MM.1S (cell line): ENCODE results near the gene PIK3R6.

Experiments
- DNase-seq: peaks from one replicate; pipeline ENCODE4 v3.0.0-alpha.2; 2015
- H2AFZ ChIP-seq: fragments of 300-600 bp; sonication (generic); 2 replicates; pipeline ENCODE4 v1.6.0; 2016; ENCODE audit warnings: antibody characterized with exemption, low read length
- H3F3A ChIP-seq: fragments of 300-600 bp; sonication (generic); 2 replicates; pipeline ENCODE4 v1.6.1; 2016; ENCODE audit warnings: mild to moderate bottlenecking, antibody characterized with exemption, low read length, moderate library complexity, mixed read lengths; ENCODE audit not compliant: insufficient read depth
- H3K27ac ChIP-seq: fragments of 300-600 bp; sonication (generic); 2 replicates; pipeline ENCODE4 v1.5.1; 2016; ENCODE audit warnings: mild to moderate bottlenecking, low read length
- H3K27me3 ChIP-seq: fragments of 300-600 bp; sonication (generic); replicated peaks from 2 replicates; pipeline ENCODE4 v1.6.0; 2016; ENCODE audit warnings: low read length; ENCODE audit not compliant: insufficient read depth
- H3K36me3 ChIP-seq: fragments of 300-600 bp; sonication (generic); replicated peaks from 2 replicates; pipeline ENCODE4 v1.6.1; 2016; ENCODE audit warnings: mild to moderate bottlenecking, low read length, mixed read lengths; ENCODE audit not compliant: insufficient read depth
- H3K4me1 ChIP-seq: fragments of 300-600 bp; sonication (generic); 2 replicates; pipeline ENCODE4 v1.6.1; 2016; ENCODE audit warnings: low read length, mixed read lengths
- H3K4me2 ChIP-seq: fragments of 300-600 bp; sonication (generic); 2 replicates; pipeline ENCODE4 v1.6.0; 2016; ENCODE audit warnings: low read depth, low read length
- H3K4me3 ChIP-seq: fragments of 300-600 bp; sonication (generic); 2 replicates; pipeline ENCODE4 v1.5.1; 2016; ENCODE audit warnings: low read length, mixed read lengths
- H3K79me2 ChIP-seq: fragments of 300-600 bp; sonication (generic); 2 replicates; pipeline ENCODE4 v1.6.1; 2016; ENCODE audit warnings: mixed run types, low read length, mixed read lengths
- H3K9ac ChIP-seq: fragments of 300-600 bp; sonication (generic); 2 replicates; pipeline ENCODE4 v1.6.1; 2016; ENCODE audit warnings: low read length, mixed read lengths
- H3K9me2 ChIP-seq: fragments of 300-600 bp; sonication (generic); replicated peaks from 2 replicates; pipeline ENCODE4 v1.6.1; 2016; ENCODE audit warnings: mild to moderate bottlenecking, low read length, mixed read lengths; ENCODE audit not compliant: insufficient read depth
- H3K9me3 ChIP-seq: fragments of 300-600 bp; sonication (generic); replicated peaks from 2 replicates; pipeline ENCODE4 v1.6.1; 2016; ENCODE audit warnings: mild to moderate bottlenecking, low read length, mixed read lengths; ENCODE audit not compliant: insufficient read depth
- H4K20me1 ChIP-seq: fragments of 300-600 bp; sonication (generic); 2 replicates; pipeline ENCODE4 v1.6.1; 2016; ENCODE audit warnings: mild to moderate bottlenecking, low read length, moderate library complexity, mixed read lengths; ENCODE audit not compliant: insufficient read depth
- CTCF ChIP-seq: fragments of 300-600 bp; sonication (generic); IDR thresholded peaks from 2 replicates; pipeline ENCODE4 v1.5.1; 2016; ENCODE audit warnings: antibody characterized with exemption, low read length, mixed read lengths
- EZH2 ChIP-seq: fragments of 300-600 bp; sonication (generic); optimal IDR thresholded peaks from 2 replicates; pipeline ENCODE3; 2017; ENCODE audit warnings: low read depth, mild to moderate bottlenecking, antibody characterized with exemption, low read length, mixed read lengths
- EZH2phosphoT487 ChIP-seq: fragments of 300-600 bp; sonication (generic); IDR thresholded peaks from 2 replicates; pipeline ENCODE4 v1.6.1; 2018; ENCODE audit warnings: antibody characterized with exemption, low read length

The PIK3R6 gene

GRCh38 chr17:8825802-8826201 is 41.7 kb downstream of the PIK3R6 start:
- Histone ChIP-seq H3K79me2 (no peaks in the 10 kb centered on the region), H3K9me2 (no peaks in the 10 kb centered on the region), H3K9me3 (no peaks in the 10 kb centered on the region), H3F3A (no peaks in the 10 kb centered on the region), H3K36me3 (no peaks in the 10 kb centered on the region), H3K27ac (no peak overlapping the region), H3K4me3 (no peak overlapping the region), H3K27me3 (0 out of 2 replicates have a peak, but pooled peaks cover 14% of the 10 kb centered on the region), H4K20me1 (no peaks in the 10 kb centered on the region), H3K4me1 (no peaks in the 10 kb centered on the region), H3K4me2 (no peak overlapping the region), H2AFZ (no peak overlapping the region), H3K9ac (no peak overlapping the region)
- no peak for DNase-seq
- no peak for TF ChIP-seq EZH2

- Histone ChIP-seq H3K36me3 (no peaks in the 10 kb centered on the region), H3F3A (no peaks in the 10 kb centered on the region), H3K4me2 (no peak overlapping the region), H3K9ac (no peak overlapping the region), H3K4me3 (no peak overlapping the region), H4K20me1 (no peaks in the 10 kb centered on the region), H3K9me2 (no peaks in the 10 kb centered on the region), H3K4me1 (no peaks in the 10 kb centered on the region), H3K27ac (no peak overlapping the region), H3K9me3 (no peaks in the 10 kb centered on the region), H3K79me2 (no peaks in the 10 kb centered on the region), H2AFZ (no peak overlapping the region), H3K27me3 (peaks cover 22% of the 10 kb centered on the region; the same call in 1 of the 2 replicates)
- TF ChIP-seq CTCF (no peak), EZH2 (no peak), EZH2phosphoT487 (no peak)
- no peak for DNase-seq
Measured at GRCh38 chr17:8823279-8823678, 44.2 kb downstream of the PIK3R6 start.

GRCh38 chr17:8822401-8823035 is 45.0 kb downstream of the PIK3R6 start:
- no peak for DNase-seq
- no peaks in the 10 kb centered on the region for H3K4me1 ChIP-seq

More at GRCh38 chr17:8822401-8823035, 45.0 kb downstream of the PIK3R6 start:
- Histone ChIP-seq H2AFZ (no peak overlapping the region), H3K4me2 (no peak overlapping the region), H3K9ac (no peak overlapping the region), H3K27ac (no peak overlapping the region), H3K4me3 (no peak overlapping the region), H3K9me2 (no peaks in the 10 kb centered on the region), H3F3A (no peaks in the 10 kb centered on the region), H3K27me3 (peaks cover 27% of the 10 kb centered on the region; the same call in 1 of the 2 replicates), H3K36me3 (no peaks in the 10 kb centered on the region), H3K79me2 (no peaks in the 10 kb centered on the region), H3K9me3 (no peaks in the 10 kb centered on the region), H4K20me1 (no peaks in the 10 kb centered on the region)
- no peak for TF ChIP-seq EZH2phosphoT487
- no peak for TF ChIP-seq EZH2
- no peak for TF ChIP-seq CTCF
